Liver (tissue), 9 donors: ENCODE measurements around the gene DNTT. TPM values are rescaled to one million over a fixed set of nuclear protein-coding genes. Genes with fewer than 3 reads are reported as not detected.

ENCODE experiments used
- DNase-seq: peaks from one replicate; pipeline ENCODE4 v3.0.0-alpha.2; 2017; ENCODE audit warnings: low spot score
- H3K27ac ChIP-seq, 2 donors: one replicate each; pipeline ENCODE4 v1.7.0; 2013; ENCODE audit warnings: inconsistent platforms in 2 of 2, low read length in 2 of 2, control low read depth in 1 of 2, low read depth in 1 of 2, mild to moderate bottlenecking in 1 of 2
- H3K27me3 ChIP-seq, 4 donors: one replicate each; pipeline versions ENCODE4 v1.6.1 to v1.7.0; 2013; ENCODE audit warnings: low read length in 3 of 4, inconsistent platforms in 1 of 4, mild to moderate bottlenecking in 1 of 4, moderate library complexity in 1 of 4; ENCODE audit not compliant: control insufficient read depth in 4 of 4, insufficient read depth in 4 of 4
- H3K36me3 ChIP-seq, 4 donors: one replicate each; pipeline versions ENCODE4 v1.6.1 to v1.7.0; 2013; ENCODE audit warnings: low read length in 3 of 4, mild to moderate bottlenecking in 3 of 4, low read depth in 1 of 4, moderate library complexity in 1 of 4; ENCODE audit not compliant: control insufficient read depth in 4 of 4, insufficient read depth in 3 of 4
- H3K4me1 ChIP-seq, 4 donors: one replicate each; pipeline versions ENCODE4 v1.6.1 to v1.7.0; 2013; ENCODE audit warnings: low read length in 3 of 4, mild to moderate bottlenecking in 3 of 4, moderate library complexity in 1 of 4; ENCODE audit not compliant: control insufficient read depth in 4 of 4, insufficient read depth in 4 of 4
- H3K4me3 ChIP-seq, 3 donors: one replicate each; pipeline versions ENCODE4 v1.6.1 to v1.7.0; 2013; ENCODE audit warnings: low read length in 3 of 3, control low read depth in 1 of 3, low read depth in 1 of 3, mild to moderate bottlenecking in 1 of 3
- H3K9ac ChIP-seq, 2 donors: one replicate each; pipeline ENCODE4 v1.7.0; 2013; ENCODE audit warnings: low read length in 2 of 2, mild to moderate bottlenecking in 2 of 2, moderate library complexity in 2 of 2, control low read depth in 1 of 2, low read depth in 1 of 2
- H3K9me3 ChIP-seq, 4 donors: one replicate each; pipeline versions ENCODE4 v1.6.1 to v1.7.0; 2013; ENCODE audit warnings: low read length in 3 of 4; ENCODE audit not compliant: control insufficient read depth in 4 of 4
- ATF3 ChIP-seq: IDR thresholded peaks from 2 replicates; pipeline ENCODE4 v1.6.1; 2016; ENCODE audit warnings: antibody characterized with exemption
- CTCF ChIP-seq: fragments of 150-350 bp; IDR thresholded peaks from 2 replicates; pipeline ENCODE4 v1.5.1; 2017; ENCODE audit warnings: improper control_type of control experiment, low read depth, low read length; ENCODE audit not compliant: missing input control
- EGR1 ChIP-seq, 2 donors: IDR thresholded peaks; 2 replicates each; pipeline ENCODE4 v1.6.1; 2016 to 2018; ENCODE audit warnings: antibody characterized with exemption in 2 of 2, low read depth in 2 of 2
- FOXA1 ChIP-seq: IDR thresholded peaks from 2 replicates; pipeline ENCODE4 v1.6.1; 2016; ENCODE audit warnings: antibody characterized with exemption
- FOXA2 ChIP-seq: IDR thresholded peaks from 2 replicates; pipeline ENCODE4 v1.6.1; 2016; ENCODE audit warnings: antibody characterized with exemption
- GABPA ChIP-seq, 2 donors: IDR thresholded peaks in 1 of 2; conservative IDR thresholded peaks in 1 of 2; 2 replicates each; pipeline ENCODE4 v1.6.1; 2016; ENCODE audit warnings: antibody characterized with exemption in 2 of 2, mild to moderate bottlenecking in 1 of 2, moderate library complexity in 1 of 2
- HNF4A ChIP-seq, 2 donors: conservative IDR thresholded peaks; 2 replicates each; pipeline ENCODE4 v1.6.1; 2016; ENCODE audit warnings: antibody characterized with exemption in 2 of 2, mild to moderate bottlenecking in 2 of 2
- HNF4G ChIP-seq: IDR thresholded peaks from 2 replicates; pipeline ENCODE4 v1.6.1; 2016; ENCODE audit warnings: antibody characterized with exemption
- JUND ChIP-seq, 2 donors: IDR thresholded peaks; 2 replicates each; pipeline ENCODE4 v1.6.1; 2016; ENCODE audit warnings: antibody characterized with exemption in 2 of 2
- MAX ChIP-seq: IDR thresholded peaks from 2 replicates; pipeline ENCODE4 v1.6.1; 2016; ENCODE audit warnings: antibody characterized with exemption
- NR2F2 ChIP-seq: IDR thresholded peaks from 2 replicates; pipeline ENCODE4 v1.6.1; 2016; ENCODE audit warnings: antibody characterized with exemption
- RAD21 ChIP-seq, 2 donors: IDR thresholded peaks; 2 replicates each; pipeline ENCODE4 v1.6.1; 2016; ENCODE audit warnings: antibody characterized with exemption in 2 of 2, mild to moderate bottlenecking in 2 of 2
- REST ChIP-seq: IDR thresholded peaks from 2 replicates; pipeline ENCODE4 v1.6.1; 2016; ENCODE audit warnings: antibody characterized with exemption, mild to moderate bottlenecking
- RXRA ChIP-seq, 2 donors: IDR thresholded peaks; 2 replicates each; pipeline ENCODE4 v1.6.1; 2017 to 2018; ENCODE audit warnings: antibody characterized with exemption in 2 of 2, mild to moderate bottlenecking in 1 of 2
- SP1 ChIP-seq: IDR thresholded peaks from 2 replicates; pipeline ENCODE4 v1.6.1; 2018; ENCODE audit warnings: antibody characterized with exemption, mild to moderate bottlenecking
- TAF1 ChIP-seq: conservative IDR thresholded peaks from 2 replicates; pipeline ENCODE4 v1.6.1; 2016; ENCODE audit warnings: antibody characterized with exemption, mild to moderate bottlenecking
- YY1 ChIP-seq: IDR thresholded peaks from 2 replicates; pipeline ENCODE4 v1.6.1; 2016; ENCODE audit warnings: antibody characterized with exemption, mild to moderate bottlenecking
- ZBTB33 ChIP-seq: IDR thresholded peaks from 2 replicates; pipeline ENCODE4 v1.6.1; 2016; ENCODE audit warnings: antibody characterized with exemption
- WGBS: extraction: QIAGEN DNeasy Blood & Tissue Kit; methylation state at CpG from one replicate; pipeline ENCODE4 v1.1.7; 2013; 5-methylcytosine and 5-hydroxymethylcytosine counted together
- polyA plus RNA-seq, 2 donors: library from polyadenylated mRNA; stranded (reverse) in 1 of 2; unstranded in 1 of 2; fragments of 200-250 nt in 1 of 2; fragments of >200 nt in 1 of 2; fragmentation: Nextera tagmentation in 1 of 2; extraction: Ambion mirVana in 1 of 2; gene quantifications; one replicate each; pipeline versions ENCODE4 v1.2.1 to v1.2.3, GENCODE V29; 2013 to 2015
- total RNA-seq, 2 donors: library from RNA; depleted of rRNA; stranded (reverse); fragments of >200 nt; gene quantifications; one replicate each; pipeline ENCODE4 v1.2.3, GENCODE V29; 2014
- donor health status: healthy.
- donor health status: healthy.
- donor health status: healthy.
- donor health status: healthy.
- donor health status: healthy.

Gene DNTT
- total and polyA plus RNA-seq, 4 donors, result 0.70 TPM; not detected in 3

GRCh38 chr10:96387161-96387560 is 82.9 kb downstream of the DNTT start (continued):
- TF ChIP-seq CTCF (no peak), MAX (no peak), TAF1 (no peak), HNF4A (conservative IDR thresholded peaks at IDR 0.05) (no peak), FOXA1 (no peak), EGR1 (IDR thresholded peaks at IDR 0.05; ENCODE audit: low read depth in 2 of 2) (no peak), GABPA (IDR thresholded peaks at IDR 0.05 in 1 of 2, conservative IDR thresholded peaks at IDR 0.05 in 1 of 2) (no peak), HNF4G (no peak)

- TF ChIP-seq NR2F2 (no peak), EGR1 (IDR thresholded peaks at IDR 0.05; ENCODE audit: low read depth in 2 of 2) (no peak), JUND (IDR thresholded peaks at IDR 0.05) (no peak), HNF4G (no peak), REST (no peak), MAX (no peak), SP1 (no peak), CTCF (no peak), RAD21 (IDR thresholded peaks at IDR 0.05) (no peak), YY1 (no peak), TAF1 (no peak), HNF4A (conservative IDR thresholded peaks at IDR 0.05) (no peak), FOXA1 (no peak), FOXA2 (no peak), ATF3 (no peak), GABPA (IDR thresholded peaks at IDR 0.05 in 1 of 2, conservative IDR thresholded peaks at IDR 0.05 in 1 of 2) (no peak), RXRA (IDR thresholded peaks at IDR 0.05) (no peak), ZBTB33 (no peak)
- H3K4me1 ChIP-seq, result peaks cover 2 to 17% (median 11%) of the 10 kb centered on the region in 4 donors
- no peak overlapping the region for H3K4me3 ChIP-seq
- peaks cover 0 to 4% (median 0%) of the 10 kb centered on the region in 4 donors for H3K27me3 ChIP-seq
- no peak for DNase-seq
- H3K36me3 ChIP-seq, result no peaks in the 10 kb centered on the region
- H3K9me3 ChIP-seq, result no peaks in the 10 kb centered on the region
- 92% methylated on average over 7 of the region's 7 CpGs for WGBS
- no peak overlapping the region for H3K9ac ChIP-seq
- H3K27ac ChIP-seq, result no peak overlapping the region
Observed at GRCh38 chr10:96387601-96388000, 83.4 kb downstream of the DNTT start.
